Nephron progenitor cell (in vitro differentiated cells): ENCODE measurements around the gene SPAM1.
"Not testable (repeated sequence)": the region's sequence is repeated elsewhere in the genome, so short reads cannot be mapped to it uniquely, and the experiment has no call there.

Experiments
- DNase-seq: peaks from one replicate; pipeline ENCODE4 v3.0.0; 2021
- H3K27ac Mint-ChIP-seq: 2 replicates; pipeline ENCODE4 v1.8.0; 2021; ENCODE audit warnings: mild to moderate bottlenecking, moderate library complexity, mixed read lengths
- H3K27me3 Mint-ChIP-seq: 2 replicates; pipeline ENCODE4 v1.8.0; 2021; ENCODE audit warnings: mild to moderate bottlenecking, low read depth, mixed read lengths; ENCODE audit not compliant: poor library complexity
- H3K36me3 Mint-ChIP-seq: 2 replicates; pipeline ENCODE4 v1.8.0; 2021; ENCODE audit warnings: low read depth, mixed read lengths
- H3K4me1 Mint-ChIP-seq: 2 replicates; pipeline ENCODE4 v1.8.0; 2021; ENCODE audit warnings: mixed read lengths
- H3K4me3 Mint-ChIP-seq: 2 replicates; pipeline ENCODE4 v1.8.0; 2021; ENCODE audit warnings: mild to moderate bottlenecking, moderate library complexity, mixed read lengths
- H3K9me3 Mint-ChIP-seq: 2 replicates; pipeline ENCODE4 v1.8.0; 2021; ENCODE audit warnings: mild to moderate bottlenecking, moderate library complexity, mixed read lengths
- TF ChIP-seq, protein P1 (sequence below): fragments of 200-600 bp; sonication (generic); IDR thresholded peaks from 2 replicates; pipeline ENCODE4 v1.5.0; 2021; ENCODE audit warnings: antibody characterized with exemption

The SPAM1 gene

DNA sequence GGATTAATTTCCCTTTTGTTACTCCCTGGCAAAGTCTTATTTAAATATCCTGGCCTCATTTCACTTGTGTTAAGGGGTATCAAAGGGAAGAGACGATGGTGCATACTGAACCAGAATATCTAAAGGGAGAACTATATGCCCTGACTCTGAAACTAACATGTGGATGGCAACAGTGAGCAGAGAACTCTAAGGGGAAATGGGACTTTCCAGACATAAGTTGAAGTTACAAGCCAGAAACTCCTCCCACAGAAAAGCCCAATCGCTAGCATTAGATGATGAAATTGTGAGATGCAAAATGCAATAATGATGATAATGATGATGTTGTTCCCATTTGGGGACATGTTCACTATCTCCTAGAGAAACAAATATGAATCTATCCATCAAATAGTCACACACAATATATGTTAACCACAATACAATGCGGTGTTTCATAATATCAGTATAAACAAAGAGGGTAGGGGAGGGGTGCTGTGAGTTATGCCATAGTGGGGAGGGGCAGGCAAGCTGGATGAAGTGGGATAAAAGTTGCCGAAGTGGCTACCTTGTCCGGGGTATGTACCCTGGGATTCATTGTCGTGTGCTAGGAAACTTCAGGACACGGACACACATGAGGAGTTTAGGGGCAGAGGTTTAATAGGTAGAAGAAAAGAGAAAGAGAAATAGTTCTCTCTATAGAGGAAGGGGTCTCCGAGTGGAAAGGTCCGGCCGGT, 70.7 kb downstream of the SPAM1 start:
- H3K36me3 Mint-ChIP-seq, result no peaks in the 10 kb centered on the region
- peaks cover 8% of the 10 kb centered on the region for H3K27me3 Mint-ChIP-seq
- TF ChIP-seq, protein P1, sequence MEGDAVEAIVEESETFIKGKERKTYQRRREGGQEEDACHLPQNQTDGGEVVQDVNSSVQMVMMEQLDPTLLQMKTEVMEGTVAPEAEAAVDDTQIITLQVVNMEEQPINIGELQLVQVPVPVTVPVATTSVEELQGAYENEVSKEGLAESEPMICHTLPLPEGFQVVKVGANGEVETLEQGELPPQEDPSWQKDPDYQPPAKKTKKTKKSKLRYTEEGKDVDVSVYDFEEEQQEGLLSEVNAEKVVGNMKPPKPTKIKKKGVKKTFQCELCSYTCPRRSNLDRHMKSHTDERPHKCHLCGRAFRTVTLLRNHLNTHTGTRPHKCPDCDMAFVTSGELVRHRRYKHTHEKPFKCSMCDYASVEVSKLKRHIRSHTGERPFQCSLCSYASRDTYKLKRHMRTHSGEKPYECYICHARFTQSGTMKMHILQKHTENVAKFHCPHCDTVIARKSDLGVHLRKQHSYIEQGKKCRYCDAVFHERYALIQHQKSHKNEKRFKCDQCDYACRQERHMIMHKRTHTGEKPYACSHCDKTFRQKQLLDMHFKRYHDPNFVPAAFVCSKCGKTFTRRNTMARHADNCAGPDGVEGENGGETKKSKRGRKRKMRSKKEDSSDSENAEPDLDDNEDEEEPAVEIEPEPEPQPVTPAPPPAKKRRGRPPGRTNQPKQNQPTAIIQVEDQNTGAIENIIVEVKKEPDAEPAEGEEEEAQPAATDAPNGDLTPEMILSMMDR, result no peak
- peaks cover 11% of the 10 kb centered on the region for H3K9me3 Mint-ChIP-seq
- H3K4me3 Mint-ChIP-seq, result no peak overlapping the region
- no peak for DNase-seq
- H3K4me1 Mint-ChIP-seq, result peaks cover 4% of the 10 kb centered on the region
- peak overlapping the region; percentile 62 for H3K27ac Mint-ChIP-seq

- Mint-ChIP-seq H3K27ac (no peak overlapping the region), H3K9me3 (peaks cover 14% of the 10 kb centered on the region), H3K36me3 (no peaks in the 10 kb centered on the region), H3K4me1 (peaks cover 4% of the 10 kb centered on the region), H3K27me3 (peaks cover 8% of the 10 kb centered on the region), H3K4me3 (no peak overlapping the region)
- TF ChIP-seq, protein P1, result no peak
- DNase-seq, result no peak
These were observed 71.2 kb downstream of the SPAM1 start for GRCh38 chr7:123996327-123996625.

DNA sequence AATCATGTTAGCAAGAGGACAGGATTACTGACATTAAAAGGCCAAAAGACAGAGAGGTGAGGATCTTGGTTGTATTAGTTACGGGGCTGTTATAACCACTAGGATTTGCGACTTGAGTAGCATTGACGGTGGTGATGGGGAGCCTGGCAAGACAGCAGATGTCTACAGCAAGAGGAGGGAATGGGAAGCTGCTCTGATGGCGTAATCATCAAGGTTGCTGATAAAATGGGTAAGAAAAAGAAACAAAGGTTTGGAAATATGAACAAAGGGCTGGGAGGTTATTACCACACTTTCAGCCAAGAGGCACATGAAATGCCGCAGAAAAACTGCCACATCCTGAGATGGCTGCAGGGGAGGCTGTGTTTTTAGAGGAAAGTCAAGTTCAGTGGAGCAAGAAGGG, 73.9 kb downstream of the SPAM1 start:
- H3K36me3 Mint-ChIP-seq, result no peaks in the 10 kb centered on the region
- H3K4me1 Mint-ChIP-seq, result peaks cover 4% of the 10 kb centered on the region
- no peak overlapping the region for H3K27ac Mint-ChIP-seq
- no peak overlapping the region for H3K4me3 Mint-ChIP-seq
- TF ChIP-seq, protein P1, result no peak
- no peak for DNase-seq
- peaks cover 8% of the 10 kb centered on the region for H3K27me3 Mint-ChIP-seq
- H3K9me3 Mint-ChIP-seq, result peaks cover 29% of the 10 kb centered on the region

DNA sequence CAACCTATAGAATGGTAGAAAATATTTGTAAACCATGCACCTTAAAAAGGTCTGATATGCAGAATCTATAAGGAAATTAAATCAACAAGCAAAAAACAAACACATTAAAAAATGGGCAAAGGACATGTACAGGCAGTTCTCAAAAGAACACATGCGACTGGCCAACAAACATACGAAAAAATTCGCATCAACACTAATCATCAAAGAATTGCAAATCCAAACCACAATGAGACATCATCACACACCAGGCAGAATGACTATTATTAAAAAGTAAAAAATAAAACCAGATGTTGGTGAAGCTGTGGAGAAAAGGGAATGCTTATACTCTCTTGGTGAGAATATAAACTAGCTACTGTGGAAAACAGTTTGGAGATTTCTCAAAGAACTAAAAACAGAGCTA, 74.7 kb downstream of the SPAM1 start:
- Mint-ChIP-seq H3K4me3 (no peak overlapping the region), H3K36me3 (no peaks in the 10 kb centered on the region), H3K27ac (no peak overlapping the region), H3K4me1 (peaks cover 4% of the 10 kb centered on the region), H3K9me3 (peaks cover 29% of the 10 kb centered on the region), H3K27me3 (peaks cover 8% of the 10 kb centered on the region)
- TF ChIP-seq, protein P1, result no peak
- DNase-seq, result no peak

GRCh38 chr7:124008296-124008695, 83.3 kb downstream of the SPAM1 start:
- not testable (repeated sequence) for H3K9me3 Mint-ChIP-seq, DNase-seq, H3K27ac Mint-ChIP-seq, H3K4me3 Mint-ChIP-seq, H3K27me3 Mint-ChIP-seq, H3K36me3 Mint-ChIP-seq
- peaks cover 12% of the 10 kb centered on the region for H3K4me1 Mint-ChIP-seq

- no peak overlapping the region for H3K27ac Mint-ChIP-seq
- TF ChIP-seq, protein P1, result no peak
- H3K4me3 Mint-ChIP-seq, result no peak overlapping the region
- no peak for DNase-seq
- H3K27me3 Mint-ChIP-seq, result no peaks in the 10 kb centered on the region
- peaks cover 6% of the 10 kb centered on the region for H3K9me3 Mint-ChIP-seq
- peaks cover 12% of the 10 kb centered on the region for H3K4me1 Mint-ChIP-seq
- H3K36me3 Mint-ChIP-seq, result no peaks in the 10 kb centered on the region
These were observed 84.3 kb downstream of the SPAM1 start for GRCh38 chr7:124009321-124009720.
